Panc1 (cell line): ENCODE results near the gene CCL20. TPM values are rescaled to one million over a fixed set of nuclear protein-coding genes. Genes with fewer than 3 reads are reported as not detected.

Experiments
- ATAC-seq: fragments of 200-7000 bp; cut with Tn5 transposase; 2 replicates; pipeline ENCODE4 v1.9.1; 2020; ENCODE audit warnings: mild to moderate bottlenecking, moderate library complexity
- BruUV-seq: library from RNA; stranded (reverse); fragments of 400-500 nt; replicated peaks from 2 replicates; lab custom pipeline; 2021; lab: Mats Ljungman, UMichigan
- CTCF ChIA-PET: fragments of 300-600 bp; sonication (Branson Sonifier 250); formaldehyde crosslinking; loops from one replicate; lab custom pipeline; 2022; ENCODE audit warnings: antibody characterized with exemption; lab: Charles Lee
- POLR2A ChIA-PET: fragments of 300-600 bp; sonication (Branson Sonifier 250); formaldehyde crosslinking; loops from one replicate; lab custom pipeline; 2022; ENCODE audit warnings: antibody characterized with exemption; lab: Charles Lee
- DNase-seq: peaks from one replicate; pipeline ENCODE4 v3.0.0-alpha.2; 2010; ENCODE audit warnings: low read depth, low spot score
- H3K27ac ChIP-seq: 2 replicates; pipeline ENCODE4 v1.5.1; 2011; ENCODE audit warnings: mild to moderate bottlenecking, low read length, inconsistent platforms
- H3K27me3 ChIP-seq: fragments of 200-500 bp; sonication (Bioruptor generic); 2 replicates; pipeline ENCODE4 v1.6.0; 2014; ENCODE audit warnings: low read length, inconsistent platforms; ENCODE audit not compliant: control insufficient read depth, insufficient read depth
- H3K36me3 ChIP-seq: fragments of 200-500 bp; sonication (Bioruptor generic); 2 replicates; pipeline ENCODE4 v1.5.1; 2014; ENCODE audit warnings: inconsistent platforms, mild to moderate bottlenecking, low read length, moderate library complexity; ENCODE audit not compliant: control insufficient read depth, insufficient read depth
- H3K4me1 ChIP-seq: 2 replicates; pipeline ENCODE4 v1.5.1; 2011; ENCODE audit warnings: inconsistent platforms, mild to moderate bottlenecking, low read length, moderate library complexity; ENCODE audit not compliant: control insufficient read depth, insufficient read depth
- H3K4me3 ChIP-seq, 2 experiments: 2 replicates each; pipeline ENCODE4 v1.5.1; 2011 to 2012; ENCODE audit warnings: low read depth in 2 of 2, low read length in 2 of 2, mild to moderate bottlenecking in 2 of 2, inconsistent platforms in 1 of 2, moderate library complexity in 1 of 2
- H3K9me3 ChIP-seq: fragments of 200-500 bp; sonication (Bioruptor generic); 2 replicates; pipeline ENCODE4 v1.5.1; 2014; ENCODE audit warnings: low read depth, mild to moderate bottlenecking, inconsistent platforms, low read length, moderate library complexity; ENCODE audit not compliant: control insufficient read depth, insufficient read depth
- CTCF ChIP-seq: fragments of 450-650 bp; IDR thresholded peaks from 2 replicates; pipeline ENCODE4 v1.5.1; 2017; ENCODE audit warnings: mild to moderate bottlenecking
- POLR2AphosphoS5 ChIP-seq: IDR thresholded peaks from 2 replicates; pipeline ENCODE4 v1.6.1; 2012; ENCODE audit warnings: mild to moderate bottlenecking, low read depth, low read length, moderate library complexity
- REST ChIP-seq, 2 experiments: IDR thresholded peaks; 2 replicates each; pipeline ENCODE4 v1.6.1; 2011 to 2012; ENCODE audit warnings: low read depth in 2 of 2, control low read depth in 1 of 2, low read length in 1 of 2, mild to moderate bottlenecking in 1 of 2, moderate library complexity in 1 of 2; ENCODE audit not compliant: insufficient read depth in 1 of 2
- SIN3A ChIP-seq: IDR thresholded peaks from 2 replicates; pipeline ENCODE4 v1.6.1; 2012; ENCODE audit warnings: low read depth, mild to moderate bottlenecking, low read length, moderate library complexity, borderline replicate concordance; ENCODE audit not compliant: insufficient read depth
- TCF7L2 ChIP-seq: IDR thresholded peaks from 2 replicates; pipeline ENCODE4 v1.6.1; 2011; ENCODE audit warnings: mild to moderate bottlenecking, low read depth, low read length, inconsistent platforms
- in situ Hi-C: cut with HindIII; loops from 2 replicates; pipeline ENCODE4 v1.10.0; 2016; ENCODE audit warnings: low sequenced_read_pairs, low pct_unique_long_range_greater_than_20kb
- intact Hi-C: fragments of 100-400 bp; cut with micrococcal nuclease; formaldehyde crosslinking; loops from one replicate; pipeline ENCODE4 v1.10.0; 2022; ENCODE audit not compliant: unreplicated experiment
- total RNA-seq: library from RNA; stranded (reverse); gene quantifications from one replicate; pipeline ENCODE4 v1.2.1, GENCODE V29; 2021; ENCODE audit not compliant: unreplicated experiment

The CCL20 gene
- total RNA-seq, 1 experiment from 2014 or later = not detected

DNA sequence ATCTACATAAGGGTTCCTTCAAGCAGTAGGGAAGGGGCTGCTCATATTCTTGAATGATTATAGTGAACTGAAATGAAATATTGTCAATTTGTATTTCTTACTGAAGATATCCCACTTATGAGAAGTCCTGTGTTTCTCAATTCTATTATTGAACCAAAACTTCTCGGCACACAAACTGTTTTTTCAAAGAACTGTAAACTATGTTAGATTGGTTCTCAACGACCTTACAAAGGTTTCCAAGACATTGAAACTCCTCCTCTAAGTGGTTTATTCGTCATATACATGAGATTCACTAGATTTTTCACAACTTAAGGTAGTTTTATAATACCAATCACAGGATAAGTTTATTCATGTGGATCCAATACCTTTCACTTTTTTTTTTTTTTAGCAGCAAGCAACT is 1.4 kb downstream of the CCL20 start:
- Histone ChIP-seq H3K4me3 (no peak overlapping the region), H3K4me1 (peaks cover 5% of the 10 kb centered on the region; the same call in 1 of the 2 replicates), H3K36me3 (no peaks in the 10 kb centered on the region), H3K9me3 (no peaks in the 10 kb centered on the region), H3K27me3 (no peaks in the 10 kb centered on the region), H3K27ac (no peak overlapping the region)
- BruUV-seq = no TSS peak
- no peak for DNase-seq
- no peak for ATAC-seq
- ChIA-PET CTCF (no interaction called here), POLR2A (no interaction called here)
- TF ChIP-seq CTCF (no peak), REST (IDR thresholded peaks at IDR 0.05; ENCODE audit: insufficient read depth in 1 of 2, low read depth in 2 of 2, low read length in 1 of 2) (no peak), TCF7L2 (no peak), SIN3A (no peak), POLR2AphosphoS5 (no peak)
- in situ Hi-C loops = no loop called here
- intact Hi-C loops = no loop called here

DNA sequence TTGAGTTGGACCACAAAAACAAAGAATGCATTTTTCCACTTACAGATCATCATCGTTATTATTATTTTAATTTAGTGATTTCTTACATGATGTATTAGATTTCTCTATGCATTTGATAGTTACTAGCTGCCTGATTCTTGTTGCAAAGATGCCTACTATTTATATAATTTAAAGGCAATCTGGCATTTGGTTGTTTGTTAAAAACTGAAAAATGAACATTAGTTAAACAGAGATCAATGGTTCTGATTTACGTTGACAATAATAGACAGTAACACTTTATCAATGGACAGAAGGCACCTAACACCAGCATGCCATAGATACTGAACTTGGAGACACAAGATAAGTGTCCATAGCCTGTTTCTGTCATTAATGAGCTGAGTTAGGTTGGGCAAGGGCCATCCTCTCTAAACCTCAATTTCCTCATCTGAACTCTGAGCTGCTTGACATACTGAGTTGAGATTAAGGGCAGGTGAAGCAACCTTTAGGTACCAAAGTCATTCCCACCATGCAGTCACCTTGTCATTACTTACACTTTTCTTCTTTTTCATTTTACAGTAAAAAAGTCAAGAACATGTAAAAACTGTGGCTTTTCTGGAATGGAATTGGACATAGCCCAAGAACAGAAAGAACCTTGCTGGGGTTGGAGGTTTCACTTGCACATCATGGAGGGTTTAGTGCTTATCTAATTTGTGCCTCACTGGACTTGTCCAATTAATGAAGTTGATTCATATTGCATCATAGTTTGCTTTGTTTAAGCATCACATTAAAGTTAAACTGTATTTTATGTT is 3.1 kb downstream of the CCL20 start:
- CTCF ChIA-PET = no interaction called here
- Histone ChIP-seq H3K4me3 (peak overlapping the region in 1 of 2 experiments; percentile 22; a peak in 2 of 4 replicates), H3K36me3 (no peaks in the 10 kb centered on the region), H3K9me3 (no peaks in the 10 kb centered on the region), H3K4me1 (peaks cover 5% of the 10 kb centered on the region; the same call in 1 of the 2 replicates), H3K27me3 (no peaks in the 10 kb centered on the region), H3K27ac (peak overlapping the region; percentile 66)
- BruUV-seq = no TSS peak
- in situ Hi-C loops (no loop called here), intact Hi-C loops (no loop called here)
- DNase-seq (no peak), ATAC-seq (no peak)
- POLR2A ChIA-PET = no interaction called here
- no peak for TF ChIP-seq POLR2AphosphoS5
- TF ChIP-seq TCF7L2 = no peak
- TF ChIP-seq SIN3A = no peak
- no peak for TF ChIP-seq CTCF
- TF ChIP-seq REST (IDR thresholded peaks at IDR 0.05; ENCODE audit: insufficient read depth in 1 of 2, low read depth in 2 of 2, low read length in 1 of 2) = no peak
